ENCODE results near the gene DHRS2. TPM values are rescaled to one million over a fixed set of nuclear protein-coding genes. Genes with fewer than 3 reads are reported as not detected.

The DHRS2 gene
- total and polyA plus RNA-seq, 4 donors: 0.88 to 2.0 (median 1.2) TPM

- Histone ChIP-seq H3K4me3 (ENCODE audit: low read depth, low read length) (no peak overlapping the region), H3K9me3 (ENCODE audit: control insufficient read depth, insufficient read depth, low read length) (no peaks in the 10 kb centered on the region), H3K36me3 (ENCODE audit: control insufficient read depth, insufficient read depth, low read length) (no peaks in the 10 kb centered on the region), H3K27me3 (ENCODE audit: control insufficient read depth, insufficient read depth, low read length) (no peaks in the 10 kb centered on the region), H3K27ac (ENCODE audit: low read depth, low read length) (no peak overlapping the region), H3K4me1 (ENCODE audit: control insufficient read depth, insufficient read depth, low read length) (peaks cover 13% of the 10 kb centered on the region)
- WGBS (ENCODE audit: insufficient coverage): 62% methylated on average over 10 of the region's 11 CpGs
- peak; percentile 28 to 88 (median 46) for DNase-seq (ENCODE audit: low read depth in 4 of 6, low spot score in 6 of 6)
Observed at GRCh38 chr14:23660290-23661226, 24.4 kb downstream of the DHRS2 start.

GRCh38 chr14:23661542-23661941 lies 25.4 kb downstream of the DHRS2 start:
- Histone ChIP-seq H3K27me3 (ENCODE audit: control insufficient read depth, insufficient read depth, low read length) (no peaks in the 10 kb centered on the region), H3K9me3 (ENCODE audit: control insufficient read depth, insufficient read depth, low read length) (no peaks in the 10 kb centered on the region), H3K4me1 (ENCODE audit: control insufficient read depth, insufficient read depth, low read length) (peaks cover 13% of the 10 kb centered on the region), H3K4me3 (ENCODE audit: low read depth, low read length) (no peak overlapping the region), H3K27ac (ENCODE audit: low read depth, low read length) (no peak overlapping the region), H3K36me3 (ENCODE audit: control insufficient read depth, insufficient read depth, low read length) (no peaks in the 10 kb centered on the region)
- no peak for DNase-seq (ENCODE audit: low read depth in 4 of 6, low spot score in 6 of 6)
- 68% methylated on average over 3 of the region's 5 CpGs for WGBS (ENCODE audit: insufficient coverage)

- H3K4me3 ChIP-seq (ENCODE audit: low read depth, low read length): no peak overlapping the region
- DNase-seq (ENCODE audit: low read depth in 4 of 6, low spot score in 6 of 6): no peak
- no peaks in the 10 kb centered on the region for H3K27me3 ChIP-seq (ENCODE audit: control insufficient read depth, insufficient read depth, low read length)
- no peaks in the 10 kb centered on the region for H3K36me3 ChIP-seq (ENCODE audit: control insufficient read depth, insufficient read depth, low read length)
- H3K4me1 ChIP-seq (ENCODE audit: control insufficient read depth, insufficient read depth, low read length): peaks cover 13% of the 10 kb centered on the region
- H3K27ac ChIP-seq (ENCODE audit: low read depth, low read length): no peak overlapping the region
- no CpG with 5 or more reads among the region's 2 CpGs for WGBS (ENCODE audit: insufficient coverage)
- H3K9me3 ChIP-seq (ENCODE audit: control insufficient read depth, insufficient read depth, low read length): no peaks in the 10 kb centered on the region
Observed at GRCh38 chr14:23663127-23663526, 27.0 kb downstream of the DHRS2 start.

GRCh38 chr14:23663711-23664110 lies 27.5 kb downstream of the DHRS2 start:
- Histone ChIP-seq H3K27me3 (ENCODE audit: control insufficient read depth, insufficient read depth, low read length) (no peaks in the 10 kb centered on the region), H3K9me3 (ENCODE audit: control insufficient read depth, insufficient read depth, low read length) (no peaks in the 10 kb centered on the region), H3K4me1 (ENCODE audit: control insufficient read depth, insufficient read depth, low read length) (peaks cover 13% of the 10 kb centered on the region), H3K4me3 (ENCODE audit: low read depth, low read length) (no peak overlapping the region), H3K27ac (ENCODE audit: low read depth, low read length) (no peak overlapping the region), H3K36me3 (ENCODE audit: control insufficient read depth, insufficient read depth, low read length) (no peaks in the 10 kb centered on the region)
- 69% methylated on average over 2 of the region's 5 CpGs for WGBS (ENCODE audit: insufficient coverage)
- DNase-seq (ENCODE audit: low read depth in 4 of 6, low spot score in 6 of 6): no peak

GRCh38 chr14:23664207-23664885 lies 28.2 kb downstream of the DHRS2 start:
- Histone ChIP-seq H3K36me3 (ENCODE audit: control insufficient read depth, insufficient read depth, low read length) (no peaks in the 10 kb centered on the region), H3K9me3 (ENCODE audit: control insufficient read depth, insufficient read depth, low read length) (no peaks in the 10 kb centered on the region), H3K27ac (ENCODE audit: low read depth, low read length) (no peak overlapping the region), H3K4me1 (ENCODE audit: control insufficient read depth, insufficient read depth, low read length) (peaks cover 13% of the 10 kb centered on the region), H3K4me3 (ENCODE audit: low read depth, low read length) (no peak overlapping the region), H3K27me3 (ENCODE audit: control insufficient read depth, insufficient read depth, low read length) (no peaks in the 10 kb centered on the region)
- 75% methylated on average over 3 of the region's 5 CpGs for WGBS (ENCODE audit: insufficient coverage)
- no peak for DNase-seq (ENCODE audit: low read depth in 4 of 6, low spot score in 6 of 6)

- H3K36me3 ChIP-seq (ENCODE audit: control insufficient read depth, insufficient read depth, low read length): no peaks in the 10 kb centered on the region
- H3K27ac ChIP-seq (ENCODE audit: low read depth, low read length): no peak overlapping the region
- 38% methylated on average over 1 of the region's 4 CpGs for WGBS (ENCODE audit: insufficient coverage)
Observed at GRCh38 chr14:23665302-23666016, 29.3 kb downstream of the DHRS2 start.

GRCh38 chr14:23667134-23667533 lies 31.0 kb downstream of the DHRS2 start:
- no peak for DNase-seq (ENCODE audit: low read depth in 4 of 6, low spot score in 6 of 6)
- Histone ChIP-seq H3K4me1 (ENCODE audit: control insufficient read depth, insufficient read depth, low read length) (no peaks in the 10 kb centered on the region), H3K9me3 (ENCODE audit: control insufficient read depth, insufficient read depth, low read length) (no peaks in the 10 kb centered on the region), H3K36me3 (ENCODE audit: control insufficient read depth, insufficient read depth, low read length) (no peaks in the 10 kb centered on the region), H3K27me3 (ENCODE audit: control insufficient read depth, insufficient read depth, low read length) (no peaks in the 10 kb centered on the region), H3K27ac (ENCODE audit: low read depth, low read length) (no peak overlapping the region), H3K4me3 (ENCODE audit: low read depth, low read length) (no peak overlapping the region)
- 88% methylated on average over 2 of the region's 3 CpGs for WGBS (ENCODE audit: insufficient coverage)

More at GRCh38 chr14:23665302-23666016, 29.3 kb downstream of the DHRS2 start:
- Histone ChIP-seq H3K27me3 (ENCODE audit: control insufficient read depth, insufficient read depth, low read length) (no peaks in the 10 kb centered on the region), H3K4me3 (ENCODE audit: low read depth, low read length) (no peak overlapping the region), H3K4me1 (ENCODE audit: control insufficient read depth, insufficient read depth, low read length) (peaks cover 6% of the 10 kb centered on the region), H3K9me3 (ENCODE audit: control insufficient read depth, insufficient read depth, low read length) (no peaks in the 10 kb centered on the region)
- no peak for DNase-seq (ENCODE audit: low read depth in 4 of 6, low spot score in 6 of 6)

GRCh38 chr14:23669441-23669840 lies 33.3 kb downstream of the DHRS2 start:
- Histone ChIP-seq H3K27ac (ENCODE audit: low read depth, low read length) (no peak overlapping the region), H3K36me3 (ENCODE audit: control insufficient read depth, insufficient read depth, low read length) (no peaks in the 10 kb centered on the region), H3K27me3 (ENCODE audit: control insufficient read depth, insufficient read depth, low read length) (no peaks in the 10 kb centered on the region), H3K9me3 (ENCODE audit: control insufficient read depth, insufficient read depth, low read length) (no peaks in the 10 kb centered on the region), H3K4me3 (ENCODE audit: low read depth, low read length) (no peak overlapping the region), H3K4me1 (ENCODE audit: control insufficient read depth, insufficient read depth, low read length) (no peaks in the 10 kb centered on the region)
- no peak for DNase-seq (ENCODE audit: low read depth in 4 of 6, low spot score in 6 of 6)
- 72% methylated on average over 4 of the region's 5 CpGs for WGBS (ENCODE audit: insufficient coverage)

GRCh38 chr14:23670481-23670880 lies 34.3 kb downstream of the DHRS2 start:
- no peaks in the 10 kb centered on the region for H3K36me3 ChIP-seq (ENCODE audit: control insufficient read depth, insufficient read depth, low read length)
- H3K27ac ChIP-seq (ENCODE audit: low read depth, low read length): no peak overlapping the region
- H3K4me3 ChIP-seq (ENCODE audit: low read depth, low read length): no peak overlapping the region
- no peaks in the 10 kb centered on the region for H3K27me3 ChIP-seq (ENCODE audit: control insufficient read depth, insufficient read depth, low read length)
- DNase-seq (ENCODE audit: low read depth in 4 of 6, low spot score in 6 of 6): peak in 1 of 6 donors; percentile 10
- H3K4me1 ChIP-seq (ENCODE audit: control insufficient read depth, insufficient read depth, low read length): no peaks in the 10 kb centered on the region
- 94% methylated on average over 3 of the region's 3 CpGs for WGBS (ENCODE audit: insufficient coverage)
- no peaks in the 10 kb centered on the region for H3K9me3 ChIP-seq (ENCODE audit: control insufficient read depth, insufficient read depth, low read length)
